MCF 10A (cell line): Measurements from ENCODE around the gene DMGDH. TPM values are rescaled to one million over a fixed set of nuclear protein-coding genes. Genes with fewer than 3 reads are reported as not detected.

Source experiments
- BruUV-seq: library from RNA; stranded (reverse); fragments of 400-500 nt; replicated peaks from 2 replicates; lab custom pipeline; 2021; lab: Mats Ljungman, UMichigan
- CTCF ChIA-PET: fragments of 300-600 bp; sonication (Branson Sonifier 250); formaldehyde crosslinking; extraction: SDS; loops from one replicate; lab custom pipeline; 2021; ENCODE audit warnings: antibody characterized with exemption, inconsistent platforms; lab: Yijun Ruan, JAX
- POLR2A ChIA-PET: fragments of 300-600, 350-650 bp; sonication (Branson Sonifier 250); formaldehyde crosslinking; extraction: SDS; loops from one replicate; lab custom pipeline; 2020; ENCODE audit warnings: antibody characterized with exemption, inconsistent platforms; lab: Yijun Ruan, JAX
- DNase-seq: peaks from one replicate; pipeline ENCODE4 v3.0.0-alpha.2; 2018; ENCODE audit not compliant: unreplicated experiment
- H3K27ac Mint-ChIP-seq: one replicate; pipeline ENCODE4 v1.8.0; 2022; ENCODE audit warnings: mild to moderate bottlenecking, low read depth, mixed read lengths; ENCODE audit not compliant: unreplicated experiment
- H3K27me3 Mint-ChIP-seq: one replicate; pipeline ENCODE4 v1.8.0; 2022; ENCODE audit warnings: mixed read lengths; ENCODE audit not compliant: insufficient read depth, unreplicated experiment
- H3K36me3 Mint-ChIP-seq: one replicate; pipeline ENCODE4 v1.8.0; 2022; ENCODE audit warnings: mild to moderate bottlenecking, moderate library complexity, mixed read lengths; ENCODE audit not compliant: insufficient read depth, unreplicated experiment
- H3K4me1 Mint-ChIP-seq: one replicate; pipeline ENCODE4 v1.8.0; 2022; ENCODE audit warnings: mixed read lengths; ENCODE audit not compliant: insufficient read depth, unreplicated experiment
- H3K4me3 Mint-ChIP-seq: one replicate; pipeline ENCODE4 v1.8.0; 2022; ENCODE audit warnings: mild to moderate bottlenecking, moderate library complexity, mixed read lengths; ENCODE audit not compliant: unreplicated experiment
- H3K9me3 Mint-ChIP-seq: one replicate; pipeline ENCODE4 v1.8.0; 2022; ENCODE audit warnings: mixed read lengths; ENCODE audit not compliant: unreplicated experiment
- CTCF ChIP-seq: fragments of 200-600 bp; IDR thresholded peaks from one replicate; pipeline ENCODE4 v1.8.0; 2022; ENCODE audit warnings: antibody characterized with exemption, mild to moderate bottlenecking; ENCODE audit not compliant: unreplicated experiment
- intact Hi-C: fragments of 100-400 bp; cut with micrococcal nuclease; formaldehyde crosslinking; loops from 2 replicates; pipeline ENCODE4 v1.14.1; 2022
- total RNA-seq: library from RNA; stranded (reverse); gene quantifications from 2 replicates; pipeline ENCODE4 v1.2.3, GENCODE V29; 2022

DMGDH gene
- total RNA-seq, 1 experiment from 2014 or later = 9.2 TPM

DNA sequence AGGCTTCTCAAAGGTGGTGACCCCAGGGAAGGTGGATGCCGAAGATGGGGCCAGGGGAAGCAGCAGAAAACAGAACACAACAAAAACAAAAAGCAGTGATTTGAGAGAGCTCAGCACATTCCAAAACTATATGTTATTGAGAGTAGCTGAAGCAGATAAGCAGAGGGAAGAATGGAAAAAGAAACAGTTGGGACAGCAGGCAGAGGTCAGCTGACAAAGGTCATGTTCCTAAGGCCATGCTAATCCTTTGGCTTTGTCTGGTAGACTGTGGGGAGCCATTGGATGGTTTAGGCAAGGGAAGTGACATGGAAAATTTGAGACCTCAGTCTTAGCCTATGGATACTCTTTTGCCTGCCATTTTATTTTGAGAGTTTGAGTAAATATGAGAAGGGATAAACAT is 14.5 kb downstream of the DMGDH start:
- no peak for DNase-seq
- intact Hi-C loops = no loop called here
- Mint-ChIP-seq H3K27ac (no peak overlapping the region), H3K9me3 (no peaks in the 10 kb centered on the region), H3K4me1 (no peaks in the 10 kb centered on the region), H3K27me3 (no peaks in the 10 kb centered on the region), H3K36me3 (no peaks in the 10 kb centered on the region), H3K4me3 (no peak overlapping the region)
- no TSS peak for BruUV-seq
- no peak for TF ChIP-seq CTCF
- POLR2A ChIA-PET = no interaction called here
- CTCF ChIA-PET = interaction anchor here (0.7 to 1.6 kb wide), 3 partner anchors 30 to 900 kb away, joined by 3 to 4 read pairs (median 3); no protein-coding TSS in a partner anchor

DNA sequence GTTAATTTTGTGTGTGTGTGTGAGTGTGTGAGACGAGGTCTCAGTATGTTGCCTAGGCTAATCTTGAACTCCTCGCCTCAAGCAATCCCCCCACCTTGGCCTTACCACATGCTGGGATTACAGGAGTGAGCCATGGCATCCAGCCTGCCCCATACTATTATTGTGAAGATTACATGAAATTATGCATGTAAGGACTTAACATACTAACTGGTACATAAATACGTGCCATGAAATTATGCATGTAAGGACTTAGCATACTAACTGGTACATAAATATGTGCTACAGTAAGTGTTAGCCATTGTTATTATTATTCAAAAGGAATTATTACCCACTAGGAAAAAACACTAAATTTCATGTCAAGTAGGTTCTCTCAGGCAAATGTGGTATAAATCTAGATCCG is 16.2 kb downstream of the DMGDH start:
- no peak overlapping the region for H3K27ac Mint-ChIP-seq
- intact Hi-C loops = no loop called here
- no peak overlapping the region for H3K4me3 Mint-ChIP-seq
- no peak for DNase-seq
- no peaks in the 10 kb centered on the region for H3K36me3 Mint-ChIP-seq
- CTCF ChIA-PET = interaction anchor here (1.0 kb wide), 1 partner anchor 9 kb away, joined by 3 read pairs; no protein-coding TSS in a partner anchor
- no peak for TF ChIP-seq CTCF
- no peaks in the 10 kb centered on the region for H3K27me3 Mint-ChIP-seq
- POLR2A ChIA-PET = interaction anchor here (1.2 kb wide), 1 partner anchor 11 kb away, joined by 4 read pairs; no protein-coding TSS in a partner anchor
- H3K9me3 Mint-ChIP-seq = no peaks in the 10 kb centered on the region
- H3K4me1 Mint-ChIP-seq = no peaks in the 10 kb centered on the region
- BruUV-seq = no TSS peak

DNA sequence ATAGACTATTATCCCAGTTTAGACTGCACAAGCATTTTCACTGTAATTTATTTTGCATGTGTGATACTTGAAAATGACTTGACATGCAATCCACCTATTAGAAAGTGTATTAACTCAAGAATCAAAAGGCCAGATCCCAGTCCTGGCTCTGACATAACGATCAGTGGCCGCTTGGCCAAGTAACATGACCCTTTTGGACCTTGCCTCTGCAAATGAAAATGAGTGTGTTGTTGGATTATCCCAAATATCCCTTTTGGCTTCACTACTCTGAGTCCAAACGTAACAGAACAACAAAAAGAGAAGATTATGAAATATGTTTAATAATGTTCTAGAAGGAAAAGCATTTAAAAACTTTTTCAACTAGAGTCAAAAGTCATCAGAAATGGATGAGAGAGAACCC is 19.0 kb downstream of the DMGDH start:
- Mint-ChIP-seq H3K4me3 (no peak overlapping the region), H3K9me3 (no peaks in the 10 kb centered on the region), H3K27ac (no peak overlapping the region), H3K36me3 (no peaks in the 10 kb centered on the region), H3K27me3 (no peaks in the 10 kb centered on the region), H3K4me1 (no peaks in the 10 kb centered on the region)
- POLR2A ChIA-PET = no interaction called here
- intact Hi-C loops = no loop called here
- CTCF ChIA-PET = no interaction called here
- no peak for DNase-seq
- no TSS peak for BruUV-seq
- TF ChIP-seq CTCF = no peak

- no peak for DNase-seq
- ChIA-PET POLR2A (interaction anchor here (1.2 kb wide), 1 partner anchor 11 kb away, joined by 4 read pairs; no protein-coding TSS in a partner anchor), CTCF (interaction anchor here (0.6 to 2.6 kb wide), 5 partner anchors 9 to 416 kb away, joined by 3 to 18 read pairs (median 3); no protein-coding TSS in a partner anchor)
- H3K36me3 Mint-ChIP-seq = no peaks in the 10 kb centered on the region
- H3K4me1 Mint-ChIP-seq = no peaks in the 10 kb centered on the region
- H3K9me3 Mint-ChIP-seq = no peaks in the 10 kb centered on the region
- no peaks in the 10 kb centered on the region for H3K27me3 Mint-ChIP-seq
- intact Hi-C loops = no loop called here
- no peak for TF ChIP-seq CTCF
- H3K4me3 Mint-ChIP-seq = no peak overlapping the region
- H3K27ac Mint-ChIP-seq = no peak overlapping the region
- BruUV-seq = no TSS peak
Measured at GRCh38 chr5:79048437-79048836, 21.0 kb downstream of the DMGDH start.
